Astrocyte (in vitro differentiated cells and primary cell): ENCODE measurements around the gene PARK7.

Experiments
- EZH2 ChIP-seq: IDR thresholded peaks from 2 replicates; pipeline ENCODE4 v1.6.1; 2012; ENCODE audit warnings: mild to moderate bottlenecking, low read length, inconsistent platforms; ENCODE audit not compliant: insufficient read depth
- TF ChIP-seq, protein P1 (sequence below): IDR thresholded peaks from 2 replicates; pipeline ENCODE4 v1.5.1; 2011; ENCODE audit warnings: low read depth, mild to moderate bottlenecking, inconsistent platforms, low read length, moderate library complexity; ENCODE audit not compliant: insufficient read depth

- TF ChIP-seq, protein P1, sequence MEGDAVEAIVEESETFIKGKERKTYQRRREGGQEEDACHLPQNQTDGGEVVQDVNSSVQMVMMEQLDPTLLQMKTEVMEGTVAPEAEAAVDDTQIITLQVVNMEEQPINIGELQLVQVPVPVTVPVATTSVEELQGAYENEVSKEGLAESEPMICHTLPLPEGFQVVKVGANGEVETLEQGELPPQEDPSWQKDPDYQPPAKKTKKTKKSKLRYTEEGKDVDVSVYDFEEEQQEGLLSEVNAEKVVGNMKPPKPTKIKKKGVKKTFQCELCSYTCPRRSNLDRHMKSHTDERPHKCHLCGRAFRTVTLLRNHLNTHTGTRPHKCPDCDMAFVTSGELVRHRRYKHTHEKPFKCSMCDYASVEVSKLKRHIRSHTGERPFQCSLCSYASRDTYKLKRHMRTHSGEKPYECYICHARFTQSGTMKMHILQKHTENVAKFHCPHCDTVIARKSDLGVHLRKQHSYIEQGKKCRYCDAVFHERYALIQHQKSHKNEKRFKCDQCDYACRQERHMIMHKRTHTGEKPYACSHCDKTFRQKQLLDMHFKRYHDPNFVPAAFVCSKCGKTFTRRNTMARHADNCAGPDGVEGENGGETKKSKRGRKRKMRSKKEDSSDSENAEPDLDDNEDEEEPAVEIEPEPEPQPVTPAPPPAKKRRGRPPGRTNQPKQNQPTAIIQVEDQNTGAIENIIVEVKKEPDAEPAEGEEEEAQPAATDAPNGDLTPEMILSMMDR: no peak
- no peak for TF ChIP-seq EZH2
These were observed 47.8 kb downstream of the PARK7 start for GRCh38 chr1:8009043-8010002.
